HG03039 (cell line): ENCODE data around the gene AGPAT4.

Source experiments
- ATAC-seq: cut with Tn5 transposase; IDR thresholded peaks from one replicate; pipeline ENCODE4 v1.9.1; 2021; ENCODE audit warnings: mild to moderate bottlenecking, moderate library complexity; ENCODE audit not compliant: unreplicated experiment

AGPAT4 gene

GRCh38 chr6:161284653-161285052 is 10.8 kb upstream of the AGPAT4 start:
- no peak for ATAC-seq

GRCh38 chr6:161281092-161281491 is 7.2 kb upstream of the AGPAT4 start:
- ATAC-seq: no peak

GRCh38 chr6:161279677-161280415 is 6.0 kb upstream of the AGPAT4 start:
- no peak for ATAC-seq

- ATAC-seq: no peak
Observed at GRCh38 chr6:161276605-161277155, 2.8 kb upstream of the AGPAT4 start.

- ATAC-seq: no peak
Observed at GRCh38 chr6:161274898-161275297, 1.0 kb upstream of the AGPAT4 start.

GRCh38 chr6:161274488-161274858 is 612 bp upstream of the AGPAT4 start:
- no peak for ATAC-seq

- ATAC-seq: no peak
Observed at GRCh38 chr6:161273274-161273751, 548 bp downstream of the AGPAT4 start.

GRCh38 chr6:161272635-161273273 is 1.1 kb downstream of the AGPAT4 start:
- ATAC-seq: no peak

GRCh38 chr6:161271343-161272030 is 2.4 kb downstream of the AGPAT4 start:
- ATAC-seq: no peak

- ATAC-seq: no peak
Observed at GRCh38 chr6:161270116-161270515, 3.7 kb downstream of the AGPAT4 start.

- no peak for ATAC-seq
Observed at GRCh38 chr6:161269310-161269709, 4.6 kb downstream of the AGPAT4 start.

- no peak for ATAC-seq
Observed at GRCh38 chr6:161268531-161269210, 5.2 kb downstream of the AGPAT4 start.

- no peak for ATAC-seq
Observed at GRCh38 chr6:161266513-161267230, 7.2 kb downstream of the AGPAT4 start.

- peak; percentile 71 for ATAC-seq
Observed at GRCh38 chr6:161265975-161266374, 7.9 kb downstream of the AGPAT4 start.

GRCh38 chr6:161265554-161265953 is 8.3 kb downstream of the AGPAT4 start:
- no peak for ATAC-seq

GRCh38 chr6:161264181-161264580 is 9.7 kb downstream of the AGPAT4 start:
- no peak for ATAC-seq

GRCh38 chr6:161261816-161262215 is 12.0 kb downstream of the AGPAT4 start:
- no peak for ATAC-seq

GRCh38 chr6:161261325-161261724 is 12.5 kb downstream of the AGPAT4 start:
- no peak for ATAC-seq

- ATAC-seq: no peak
Observed at GRCh38 chr6:161259302-161259701, 14.6 kb downstream of the AGPAT4 start.

- no peak for ATAC-seq
Observed at GRCh38 chr6:161257793-161258457, 15.9 kb downstream of the AGPAT4 start.
